ENCODE results near the gene KHDC1L.
"Not testable (repeated sequence)": the region's sequence is repeated elsewhere in the genome, so short reads cannot be mapped to it uniquely, and the experiment has no call there.

The KHDC1L gene

DNA sequence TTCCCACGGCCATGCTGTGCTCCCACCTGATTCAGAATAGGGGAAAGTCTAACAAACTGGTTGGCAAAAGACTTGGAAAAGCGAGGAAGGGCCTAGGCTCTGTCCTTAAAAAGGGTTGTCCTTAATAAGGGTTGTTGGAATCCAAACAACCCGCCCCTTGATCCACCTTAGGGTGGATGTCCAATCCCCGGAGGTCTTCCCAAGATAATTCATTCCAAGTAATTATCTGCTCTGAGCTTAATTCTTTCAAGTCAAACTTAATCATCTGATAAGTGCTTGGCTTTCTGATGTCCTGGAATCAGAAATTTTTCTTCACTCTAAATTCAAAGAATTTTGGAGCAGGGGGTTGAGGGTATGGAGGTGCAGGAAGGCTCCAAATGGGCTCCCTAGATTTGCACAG, at the start of gene KHDC1L:
Gene KHDC1L, minus strand, starts transcription at position 101 of the 400 bp plus-strand sequence. Its CDS starts 88 bp downstream, at position 13.
- no peak within 1 kb of the TSS for H3K4me3 ChIP-seq (replicated peaks; ENCODE audit: low read depth, low read length)
- no peak for TF ChIP-seq CTCF (IDR thresholded peaks at IDR 0.05; ENCODE audit: insufficient read depth, low read length, poor library complexity, severe bottlenecking)

DNA sequence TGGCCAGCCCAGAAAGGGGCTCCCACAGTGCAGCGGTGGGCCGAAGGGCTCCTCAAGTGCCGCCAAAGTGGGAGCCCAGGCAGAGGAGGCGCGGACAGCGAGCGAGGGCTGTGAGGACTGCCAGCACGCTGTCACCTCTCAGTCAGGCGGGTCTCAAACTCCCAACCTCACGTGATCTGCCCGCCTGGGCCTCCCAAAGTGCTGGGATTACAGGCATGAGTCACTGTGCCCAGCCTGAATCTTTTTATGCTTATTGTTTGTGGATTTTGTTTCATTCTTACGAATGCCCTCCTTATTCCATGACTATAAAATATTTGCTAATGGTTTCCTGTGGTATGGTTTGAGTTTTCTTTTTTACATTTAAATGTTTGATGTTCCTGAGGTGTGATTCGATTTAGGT, 44.0 kb upstream of the KHDC1L start:
- DNase-seq (ENCODE audit: extremely low read depth, insufficient read length); H3K4me3 ChIP-seq (replicated peaks; ENCODE audit: low read depth, low read length); H3K36me3 ChIP-seq (ENCODE audit: control insufficient read depth, insufficient read depth, low read length); H3K27me3 ChIP-seq (replicated peaks; ENCODE audit: control insufficient read depth, insufficient read depth, low read length): not testable (repeated sequence)

More for the DNA sequence above, at the start of gene KHDC1L:
- DNase-seq (ENCODE audit: extremely low read depth, insufficient read length), result no peak
- Histone ChIP-seq H3K27me3 (replicated peaks; ENCODE audit: control insufficient read depth, insufficient read depth, low read length) (no peaks in the 10 kb centered on the region), H3K36me3 (ENCODE audit: control insufficient read depth, insufficient read depth, low read length) (no peaks in the 10 kb centered on the region)

- H3K36me3 ChIP-seq (ENCODE audit: control insufficient read depth, insufficient read depth, low read length); H3K4me3 ChIP-seq (replicated peaks; ENCODE audit: low read depth, low read length); DNase-seq (ENCODE audit: extremely low read depth, insufficient read length); H3K27me3 ChIP-seq (replicated peaks; ENCODE audit: control insufficient read depth, insufficient read depth, low read length): not testable (repeated sequence)
Observed at GRCh38 chr6:73268896-73269295, 43.6 kb upstream of the KHDC1L start.

- peaks cover 1% of the 10 kb centered on the region; the same call in 1 of the 2 replicates for H3K36me3 ChIP-seq (ENCODE audit: control insufficient read depth, insufficient read depth, low read length)
Observed at GRCh38 chr6:73264446-73264845, 39.1 kb upstream of the KHDC1L start.

DNA sequence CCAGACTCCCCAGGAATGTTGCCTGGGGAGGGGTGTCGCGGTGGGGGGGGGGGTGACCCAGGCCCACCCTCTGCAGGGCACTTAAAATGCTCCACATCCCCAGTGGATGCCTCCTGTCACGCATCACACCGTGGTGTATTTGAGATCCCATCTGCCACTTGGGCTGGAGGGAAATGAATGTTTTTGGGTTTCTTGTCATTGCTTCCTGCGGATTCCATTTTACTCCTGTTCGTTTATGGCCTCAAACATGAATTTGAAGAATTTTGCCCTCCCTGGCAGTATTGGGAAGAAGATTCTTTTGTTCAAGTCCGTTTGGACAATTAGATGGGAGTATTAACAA, 38.2 kb upstream of the KHDC1L start:
- peaks cover 1% of the 10 kb centered on the region; the same call in 1 of the 2 replicates for H3K36me3 ChIP-seq (ENCODE audit: control insufficient read depth, insufficient read depth, low read length)
- H3K27me3 ChIP-seq (replicated peaks; ENCODE audit: control insufficient read depth, insufficient read depth, low read length), result no peaks in the 10 kb centered on the region
- DNase-seq (ENCODE audit: extremely low read depth, insufficient read length), result no peak
- peak overlapping the region; percentile 68 for H3K4me3 ChIP-seq (replicated peaks; ENCODE audit: low read depth, low read length)
- TF ChIP-seq CTCF (IDR thresholded peaks at IDR 0.05; ENCODE audit: insufficient read depth, low read length, poor library complexity, severe bottlenecking), result no peak

More at GRCh38 chr6:73264446-73264845, 39.1 kb upstream of the KHDC1L start:
- Histone ChIP-seq H3K4me3 (replicated peaks; ENCODE audit: low read depth, low read length) (no peak overlapping the region), H3K27me3 (replicated peaks; ENCODE audit: control insufficient read depth, insufficient read depth, low read length) (no peaks in the 10 kb centered on the region)
- no peak for TF ChIP-seq CTCF (IDR thresholded peaks at IDR 0.05; ENCODE audit: insufficient read depth, low read length, poor library complexity, severe bottlenecking)
- DNase-seq (ENCODE audit: extremely low read depth, insufficient read length), result no peak

DNA sequence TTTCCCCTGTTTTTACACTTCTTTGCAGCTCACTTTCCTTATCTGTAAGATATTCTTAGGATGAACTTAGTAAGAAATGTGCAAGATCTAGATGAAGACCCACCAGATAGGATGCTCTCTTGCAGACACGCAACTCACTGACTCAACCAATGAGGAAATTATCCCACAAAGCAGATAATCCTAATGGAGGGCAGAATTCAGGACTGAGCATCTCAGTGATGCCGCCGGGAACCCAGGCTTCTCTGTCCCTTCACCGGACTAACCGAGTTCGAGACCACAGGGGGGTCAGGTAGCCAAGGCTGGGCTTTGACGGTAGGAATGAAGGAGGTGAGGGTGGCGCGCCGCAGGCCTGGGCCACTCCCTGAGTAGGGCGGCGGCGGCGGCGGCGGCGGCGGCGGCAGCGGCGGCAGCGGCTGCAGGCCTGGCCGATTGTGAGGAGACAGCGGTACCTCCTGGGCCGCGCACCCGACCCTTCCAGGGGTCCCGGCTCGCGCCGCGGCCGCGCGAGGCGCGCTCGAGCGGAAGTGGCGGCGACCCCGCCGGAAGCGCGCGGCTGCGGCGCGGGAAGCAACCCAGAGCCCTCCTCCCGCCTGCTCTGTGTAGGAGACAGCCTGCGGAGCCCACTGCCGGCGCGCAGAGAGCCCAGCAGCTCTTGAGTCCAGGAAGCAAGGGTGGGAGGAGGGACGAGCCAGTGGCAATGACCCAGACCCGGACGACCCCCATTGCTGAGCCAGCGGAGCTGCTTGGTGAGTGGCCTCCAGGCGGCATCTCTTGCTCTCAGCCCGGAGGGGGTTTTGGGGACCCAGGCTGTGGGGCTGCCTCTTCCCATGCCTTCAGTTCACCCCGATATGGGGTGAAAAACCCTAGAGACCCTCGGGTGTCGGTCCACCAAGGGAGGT, 37.6 kb upstream of the KHDC1L start, which contains the start of gene KHDC1:
Gene KHDC1, minus strand, starts transcription at position 526 of the 899 bp plus-strand sequence. CDS start 20,679 bp downstream, outside the sequence.
- TF ChIP-seq CTCF (IDR thresholded peaks at IDR 0.05; ENCODE audit: insufficient read depth, low read length, poor library complexity, severe bottlenecking), result peak; percentile 14
- no peaks in the 10 kb centered on the region for H3K36me3 ChIP-seq (ENCODE audit: control insufficient read depth, insufficient read depth, low read length)
- peak within 1 kb of the TSS; percentile 68 for H3K4me3 ChIP-seq (replicated peaks; ENCODE audit: low read depth, low read length)
- peak; percentile 85 for DNase-seq (ENCODE audit: extremely low read depth, insufficient read length)
- H3K27me3 ChIP-seq (replicated peaks; ENCODE audit: control insufficient read depth, insufficient read depth, low read length), result no peaks in the 10 kb centered on the region

Data from GM06990 (cell line).